Ovary (tissue), 3 donors: ENCODE results near the gene IGFBP4.

Experiments
- EP300 ChIP-seq: sonication (generic); formaldehyde crosslinking; IDR thresholded peaks from one replicate; pipeline ENCODE4 v1.6.1; 2017; ENCODE audit warnings: antibody characterized with exemption
- POLR2A ChIP-seq: fragments of 450-650 bp; IDR thresholded peaks from one replicate; pipeline ENCODE4 v1.6.1; 2017; ENCODE audit warnings: antibody characterized with exemption, mild to moderate bottlenecking, moderate library complexity
- TF ChIP-seq, protein P1 (sequence below), 3 donors: fragments of 450-650 bp in 2 of 3; fragments of 200-600 bp in 1 of 3; IDR thresholded peaks; one replicate each; pipeline versions ENCODE4 v1.5.1 to v1.8.0; 2016 to 2022; ENCODE audit warnings: antibody characterized with exemption in 3 of 3, mild to moderate bottlenecking in 1 of 3
- donor health status: DM: no; HTN: no; CAD: no.

DNA sequence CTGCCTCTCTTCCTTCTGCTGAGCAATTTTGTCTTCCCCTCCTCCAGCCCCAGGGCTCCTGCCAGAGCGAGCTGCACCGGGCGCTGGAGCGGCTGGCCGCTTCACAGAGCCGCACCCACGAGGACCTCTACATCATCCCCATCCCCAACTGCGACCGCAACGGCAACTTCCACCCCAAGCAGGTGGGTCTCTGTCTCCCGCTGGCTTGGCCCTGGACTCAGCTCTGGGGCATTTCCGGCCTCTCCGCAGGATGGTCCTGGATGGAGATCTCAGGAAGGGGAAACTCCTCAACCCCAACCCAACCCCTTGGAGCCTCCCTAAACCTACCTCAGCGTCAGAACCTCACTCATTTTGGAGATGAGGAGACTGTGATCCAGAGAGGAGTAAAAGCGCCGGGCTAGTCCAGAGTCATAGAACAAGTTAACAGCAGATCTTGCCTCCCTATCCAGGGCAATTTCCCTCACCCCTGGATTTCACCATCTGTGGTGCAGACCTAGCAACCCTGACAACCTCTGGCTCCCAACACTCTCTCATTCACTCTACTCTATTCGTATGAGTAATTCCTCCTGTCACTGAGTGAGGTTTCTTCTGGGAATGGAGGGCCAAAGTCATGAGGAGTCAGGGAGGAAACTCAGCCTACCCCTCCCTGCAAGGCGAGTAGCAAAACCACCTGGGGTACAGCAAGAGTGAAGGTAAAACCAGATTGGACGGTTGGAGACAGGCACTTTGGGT is 10.8 kb downstream of the IGFBP4 start:
- TF ChIP-seq POLR2A (no peak), EP300 (no peak)
- TF ChIP-seq, protein P1, sequence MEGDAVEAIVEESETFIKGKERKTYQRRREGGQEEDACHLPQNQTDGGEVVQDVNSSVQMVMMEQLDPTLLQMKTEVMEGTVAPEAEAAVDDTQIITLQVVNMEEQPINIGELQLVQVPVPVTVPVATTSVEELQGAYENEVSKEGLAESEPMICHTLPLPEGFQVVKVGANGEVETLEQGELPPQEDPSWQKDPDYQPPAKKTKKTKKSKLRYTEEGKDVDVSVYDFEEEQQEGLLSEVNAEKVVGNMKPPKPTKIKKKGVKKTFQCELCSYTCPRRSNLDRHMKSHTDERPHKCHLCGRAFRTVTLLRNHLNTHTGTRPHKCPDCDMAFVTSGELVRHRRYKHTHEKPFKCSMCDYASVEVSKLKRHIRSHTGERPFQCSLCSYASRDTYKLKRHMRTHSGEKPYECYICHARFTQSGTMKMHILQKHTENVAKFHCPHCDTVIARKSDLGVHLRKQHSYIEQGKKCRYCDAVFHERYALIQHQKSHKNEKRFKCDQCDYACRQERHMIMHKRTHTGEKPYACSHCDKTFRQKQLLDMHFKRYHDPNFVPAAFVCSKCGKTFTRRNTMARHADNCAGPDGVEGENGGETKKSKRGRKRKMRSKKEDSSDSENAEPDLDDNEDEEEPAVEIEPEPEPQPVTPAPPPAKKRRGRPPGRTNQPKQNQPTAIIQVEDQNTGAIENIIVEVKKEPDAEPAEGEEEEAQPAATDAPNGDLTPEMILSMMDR (IDR thresholded peaks at IDR 0.05) = no peak
